Endodermal cell (in vitro differentiated cells): ENCODE results near the gene PAX9. TPM values are rescaled to one million over a fixed set of nuclear protein-coding genes. Genes with fewer than 3 reads are reported as not detected.

Source experiments
- DNase-seq: peaks from one replicate; pipeline ENCODE4 v3.0.0-alpha.2; 2017
- H3K27ac ChIP-seq: 2 replicates; pipeline ENCODE4 v1.5.1; 2013; ENCODE audit warnings: mild to moderate bottlenecking, low read depth, low read length, moderate library complexity
- H3K27me3 ChIP-seq: 2 replicates; pipeline ENCODE4 v1.6.1; 2013; ENCODE audit warnings: mild to moderate bottlenecking, low read length, moderate library complexity; ENCODE audit not compliant: insufficient read depth, control insufficient read depth, poor library complexity, severe bottlenecking
- H3K36me3 ChIP-seq: 2 replicates; pipeline ENCODE4 v1.7.0; 2013; ENCODE audit warnings: mild to moderate bottlenecking, low read length, moderate library complexity; ENCODE audit not compliant: control insufficient read depth, insufficient read depth
- H3K4me1 ChIP-seq: one replicate; pipeline ENCODE4 v1.7.0; 2013; ENCODE audit warnings: low read length; ENCODE audit not compliant: control insufficient read depth, insufficient read depth
- H3K4me3 ChIP-seq: 2 replicates; pipeline ENCODE4 v1.5.1; 2013; ENCODE audit warnings: mild to moderate bottlenecking, low read length, moderate library complexity
- H3K9ac ChIP-seq: 2 replicates; pipeline ENCODE4 v1.6.1; 2013; ENCODE audit warnings: mild to moderate bottlenecking, low read length, moderate library complexity; ENCODE audit not compliant: poor library complexity, severe bottlenecking; ENCODE audit errors: extremely low read depth
- H3K9me3 ChIP-seq: 2 replicates; pipeline ENCODE4 v1.6.1; 2013; ENCODE audit warnings: mild to moderate bottlenecking, low read length, moderate library complexity; ENCODE audit not compliant: control insufficient read depth
- H3K27ac Mint-ChIP-seq: 2 replicates; pipeline ENCODE4 v1.8.0; 2020; ENCODE audit warnings: mixed read lengths
- H3K27me3 Mint-ChIP-seq: 2 replicates; pipeline ENCODE4 v1.8.0; 2021; ENCODE audit warnings: mild to moderate bottlenecking, mixed read lengths; ENCODE audit not compliant: insufficient read depth
- H3K36me3 Mint-ChIP-seq: 2 replicates; pipeline ENCODE4 v1.8.0; 2020; ENCODE audit warnings: low read depth, mixed read lengths
- H3K4me1 Mint-ChIP-seq: 2 replicates; pipeline ENCODE4 v1.8.0; 2020; ENCODE audit warnings: mixed read lengths
- H3K4me3 Mint-ChIP-seq: 2 replicates; pipeline ENCODE4 v1.8.0; 2020; ENCODE audit warnings: mild to moderate bottlenecking, moderate library complexity, mixed read lengths
- H3K9me3 Mint-ChIP-seq: 2 replicates; pipeline ENCODE4 v1.8.0; 2020; ENCODE audit warnings: mild to moderate bottlenecking, mixed read lengths
- WGBS, 2 experiments: methylation state at CpG; one replicate each; pipeline versions ENCODE4 v1.1.5 to v1.1.7; 2013; ENCODE audit warnings: missing lambda C conversion rate in 2 of 2, mixed read lengths in 1 of 2; ENCODE audit not compliant: insufficient coverage in 1 of 2, insufficient read length in 1 of 2; 5-methylcytosine and 5-hydroxymethylcytosine counted together
- total RNA-seq, 2 donors: library from RNA; stranded (reverse); fragmentation: NEBNext Ultra II Directional in 1 of 2; extraction: Animal tissue kit (Norgen Biotek cat#: 25700) in 1 of 2; gene quantifications; 2 replicates in 1 of 2; 3 replicates in 1 of 2; pipeline ENCODE4 v1.2.1, GENCODE V29; 2021
- TF ChIP-seq, protein P1 (sequence below): fragments of 200-600 bp; sonication (generic); conservative IDR thresholded peaks from 2 replicates; pipeline ENCODE4 v1.5.0; 2021; ENCODE audit warnings: antibody characterized with exemption, mild to moderate bottlenecking

PAX9 gene
- total RNA-seq, 2 donors from 2014 or later: 0.22 to 0.35 TPM

DNA sequence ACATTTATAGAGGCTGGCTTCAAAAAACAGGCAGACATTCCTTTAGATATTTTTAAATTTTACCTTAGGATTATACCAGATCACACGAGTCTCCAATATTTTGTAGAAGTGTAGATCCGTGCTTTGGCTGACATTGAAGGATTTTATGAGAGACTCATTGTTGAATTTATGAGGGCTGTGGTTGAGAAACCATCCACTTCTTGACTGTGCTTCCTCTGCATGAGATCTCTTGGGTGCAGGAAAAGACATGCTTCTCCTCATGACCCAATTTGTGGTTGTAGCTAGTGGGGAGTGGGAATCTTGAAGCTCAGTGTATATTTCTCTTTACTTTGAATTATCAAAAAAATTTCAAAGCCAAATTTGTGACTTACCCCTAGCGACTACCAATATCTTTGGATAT is 42.5 kb upstream of the PAX9 start:
- Mint-ChIP-seq H3K9me3 (peaks cover 4% of the 10 kb centered on the region), H3K27me3 (peaks cover 51% of the 10 kb centered on the region)
- no peak overlapping the region for H3K4me3 ChIP-seq

DNA sequence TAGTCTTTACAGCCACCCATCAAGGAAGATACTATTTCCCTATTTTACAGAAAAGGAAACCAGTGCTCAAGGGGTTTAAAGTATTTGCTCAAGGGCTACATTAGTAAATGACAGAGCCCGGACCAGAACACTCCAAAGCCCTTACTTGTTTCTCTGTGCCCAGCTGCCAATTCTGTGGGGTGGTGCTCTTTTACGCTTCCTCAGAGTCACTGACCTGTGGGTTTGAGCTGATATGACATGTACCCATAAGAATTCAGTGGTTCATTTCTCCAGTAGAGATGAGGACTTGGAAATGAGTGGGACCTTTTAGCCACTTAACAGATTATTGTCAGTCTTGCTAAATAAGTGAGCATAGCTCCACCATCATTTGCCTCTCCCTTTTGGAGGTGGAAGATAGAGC is 41.8 kb upstream of the PAX9 start:
- no peak overlapping the region for H3K9ac ChIP-seq
- H3K9me3 ChIP-seq: peaks cover 17% of the 10 kb centered on the region
- no peaks in the 10 kb centered on the region for H3K4me1 ChIP-seq
- H3K4me3 ChIP-seq: no peak overlapping the region
- WGBS, 2 experiments: 80 to 89% methylated on average over 2 of the region's 2 CpGs
- DNase-seq: no peak
- no peak overlapping the region for H3K27ac ChIP-seq
- H3K4me1 Mint-ChIP-seq: peaks cover 2% of the 10 kb centered on the region
- H3K36me3 ChIP-seq: no peaks in the 10 kb centered on the region
- H3K9me3 Mint-ChIP-seq: peaks cover 4% of the 10 kb centered on the region
- H3K4me3 Mint-ChIP-seq: no peak overlapping the region
- TF ChIP-seq, protein P1, sequence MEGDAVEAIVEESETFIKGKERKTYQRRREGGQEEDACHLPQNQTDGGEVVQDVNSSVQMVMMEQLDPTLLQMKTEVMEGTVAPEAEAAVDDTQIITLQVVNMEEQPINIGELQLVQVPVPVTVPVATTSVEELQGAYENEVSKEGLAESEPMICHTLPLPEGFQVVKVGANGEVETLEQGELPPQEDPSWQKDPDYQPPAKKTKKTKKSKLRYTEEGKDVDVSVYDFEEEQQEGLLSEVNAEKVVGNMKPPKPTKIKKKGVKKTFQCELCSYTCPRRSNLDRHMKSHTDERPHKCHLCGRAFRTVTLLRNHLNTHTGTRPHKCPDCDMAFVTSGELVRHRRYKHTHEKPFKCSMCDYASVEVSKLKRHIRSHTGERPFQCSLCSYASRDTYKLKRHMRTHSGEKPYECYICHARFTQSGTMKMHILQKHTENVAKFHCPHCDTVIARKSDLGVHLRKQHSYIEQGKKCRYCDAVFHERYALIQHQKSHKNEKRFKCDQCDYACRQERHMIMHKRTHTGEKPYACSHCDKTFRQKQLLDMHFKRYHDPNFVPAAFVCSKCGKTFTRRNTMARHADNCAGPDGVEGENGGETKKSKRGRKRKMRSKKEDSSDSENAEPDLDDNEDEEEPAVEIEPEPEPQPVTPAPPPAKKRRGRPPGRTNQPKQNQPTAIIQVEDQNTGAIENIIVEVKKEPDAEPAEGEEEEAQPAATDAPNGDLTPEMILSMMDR: no peak
- peaks cover 62% of the 10 kb centered on the region for H3K27me3 ChIP-seq
- no peak overlapping the region for H3K27ac Mint-ChIP-seq
- peaks cover 51% of the 10 kb centered on the region for H3K27me3 Mint-ChIP-seq
- no peaks in the 10 kb centered on the region for H3K36me3 Mint-ChIP-seq

More for the DNA sequence above, 42.5 kb upstream of the PAX9 start:
- Histone ChIP-seq H3K4me1 (no peaks in the 10 kb centered on the region), H3K27ac (no peak overlapping the region), H3K9ac (no peak overlapping the region), H3K9me3 (peaks cover 17% of the 10 kb centered on the region), H3K36me3 (no peaks in the 10 kb centered on the region), H3K27me3 (peaks cover 55% of the 10 kb centered on the region)
- Mint-ChIP-seq H3K27ac (no peak overlapping the region), H3K4me1 (peaks cover 2% of the 10 kb centered on the region), H3K4me3 (no peak overlapping the region), H3K36me3 (no peaks in the 10 kb centered on the region)
- no peak for DNase-seq
- TF ChIP-seq, protein P1: no peak
- 87% methylated on average over 3 of the region's 3 CpGs; no CpG with 5 or more reads in 1 of the 2 experiments for WGBS, 2 experiments

DNA sequence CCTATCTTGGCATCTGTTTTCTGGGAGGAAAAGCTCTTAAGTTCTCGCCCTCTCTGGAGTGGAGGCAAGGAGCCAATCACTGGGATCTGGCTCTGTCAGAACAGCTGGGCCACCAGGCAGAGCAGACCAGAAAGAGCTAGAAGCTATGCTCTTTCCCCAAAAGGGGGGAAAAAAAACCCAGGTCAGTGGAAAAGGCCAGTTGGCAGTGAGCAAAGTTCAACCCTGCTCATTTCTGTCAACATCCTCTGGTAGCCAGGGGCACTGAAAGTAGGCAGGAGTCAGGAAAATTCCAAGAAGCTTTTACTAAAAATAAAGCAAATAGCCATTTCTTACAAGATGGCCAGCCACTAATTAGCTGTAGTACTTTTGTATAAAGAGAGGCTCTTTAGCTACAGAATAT is 36.6 kb upstream of the PAX9 start:
- WGBS, 2 experiments: 82% methylated on average over 1 of the region's 1 CpG; no CpG with 5 or more reads in 1 of the 2 experiments
- H3K9ac ChIP-seq: no peak overlapping the region
- TF ChIP-seq, protein P1: no peak
- H3K27me3 ChIP-seq: peaks cover 77% of the 10 kb centered on the region
- H3K36me3 ChIP-seq: no peaks in the 10 kb centered on the region
- peaks cover 7% of the 10 kb centered on the region for H3K4me1 ChIP-seq
- peaks cover 75% of the 10 kb centered on the region for H3K27me3 Mint-ChIP-seq
- no peak for DNase-seq
- H3K4me1 Mint-ChIP-seq: peaks cover 7% of the 10 kb centered on the region
- peaks cover 4% of the 10 kb centered on the region for H3K9me3 Mint-ChIP-seq
- H3K27ac ChIP-seq: no peak overlapping the region
- no peak overlapping the region for H3K4me3 ChIP-seq
- H3K27ac Mint-ChIP-seq: no peak overlapping the region
- no peak overlapping the region for H3K4me3 Mint-ChIP-seq
- peaks cover 17% of the 10 kb centered on the region for H3K9me3 ChIP-seq
- no peaks in the 10 kb centered on the region for H3K36me3 Mint-ChIP-seq
